ENCODE results near the gene TIMMDC1. TPM values are rescaled to one million over a fixed set of nuclear protein-coding genes. Genes with fewer than 3 reads are reported as not detected.

TIMMDC1 gene
- total and polyA plus RNA-seq, 2 of the 13 experiments (the other 11 are each of a cell fraction or from before 2014, with no cell fraction given) = 50.0 to 77.8 TPM

DNA sequence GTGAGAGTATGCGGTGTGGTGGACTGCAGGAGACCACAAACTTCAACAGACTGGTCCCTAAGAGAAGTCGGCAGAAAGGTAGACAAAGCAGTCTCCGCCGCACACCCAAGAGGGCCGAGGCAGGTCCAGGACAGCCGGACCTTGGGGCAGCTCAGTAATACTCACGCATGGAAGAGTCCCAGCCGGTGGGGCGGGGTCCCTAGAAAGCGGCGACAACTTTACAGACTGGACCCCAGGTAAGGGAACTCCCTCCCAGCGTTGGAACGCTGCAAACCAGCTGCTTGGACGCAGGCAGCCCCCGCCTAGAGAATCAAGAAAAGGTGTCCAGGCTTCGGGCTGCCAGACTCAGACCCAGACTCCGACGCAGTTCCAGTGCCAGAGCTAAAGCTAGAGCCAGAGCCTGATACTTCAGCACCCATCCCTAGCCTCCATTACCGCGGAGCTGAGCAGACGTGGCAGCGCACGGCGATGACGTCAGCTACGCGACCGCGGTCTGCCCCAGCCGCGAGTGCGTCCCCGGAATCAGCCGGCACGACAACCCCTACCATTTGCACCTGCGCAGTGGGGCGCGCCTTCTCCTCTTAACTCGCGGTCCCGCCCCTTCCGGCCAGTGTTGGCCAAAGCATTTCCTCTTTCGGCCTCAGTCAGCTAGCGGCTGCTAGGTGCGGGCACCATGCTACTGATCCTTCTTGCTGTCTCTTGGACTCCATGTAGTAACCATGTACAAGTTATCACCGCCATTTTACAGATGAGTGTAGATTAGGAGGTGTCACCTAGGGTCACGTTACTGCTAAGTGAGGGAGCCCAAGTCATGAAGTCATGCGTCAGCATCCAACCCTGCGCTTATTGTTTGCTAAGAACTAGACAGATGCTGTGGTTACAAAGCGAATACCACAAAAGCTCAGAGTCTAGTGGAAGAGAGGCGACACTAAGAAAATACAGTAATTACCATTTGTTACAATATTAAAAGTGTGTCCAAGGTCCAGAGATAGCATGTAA is 34.9 kb upstream of the TIMMDC1 start, which contains the start of gene TMEM39A (continued):
- TF ChIP-seq JUND (CRISPR knock-in tag; IDR thresholded peaks at IDR 0.05) = 0 out of 2 replicates have a peak, but pooled peaks have one; percentile 10
- peak; percentile 60; the same call in 1 of the 2 replicates for TF ChIP-seq ELF4 (CRISPR knock-in tag; IDR thresholded peaks at IDR 0.05; ENCODE audit: borderline replicate concordance)
- TF ChIP-seq, protein P1, sequence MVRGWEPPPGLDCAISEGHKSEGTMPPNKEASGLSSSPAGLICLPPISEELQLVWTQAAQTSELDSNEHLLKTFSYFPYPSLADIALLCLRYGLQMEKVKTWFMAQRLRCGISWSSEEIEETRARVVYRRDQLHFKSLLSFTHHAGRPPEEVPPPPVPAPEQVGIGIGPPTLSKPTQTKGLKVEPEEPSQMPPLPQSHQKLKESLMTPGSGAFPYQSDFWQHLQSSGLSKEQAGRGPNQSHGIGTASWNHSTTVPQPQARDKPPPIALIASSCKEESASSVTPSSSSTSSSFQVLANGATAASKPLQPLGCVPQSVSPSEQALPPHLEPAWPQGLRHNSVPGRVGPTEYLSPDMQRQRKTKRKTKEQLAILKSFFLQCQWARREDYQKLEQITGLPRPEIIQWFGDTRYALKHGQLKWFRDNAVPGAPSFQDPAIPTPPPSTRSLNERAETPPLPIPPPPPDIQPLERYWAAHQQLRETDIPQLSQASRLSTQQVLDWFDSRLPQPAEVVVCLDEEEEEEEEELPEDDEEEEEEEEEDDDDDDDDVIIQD (CRISPR knock-in tag; IDR thresholded peaks at IDR 0.05; ENCODE audit: low read depth) = peak; percentile 59; the same call in 1 of the 2 replicates
- TF ChIP-seq STAT5B (CRISPR knock-in tag; IDR thresholded peaks at IDR 0.05) = peak; percentile 19; the same call in 1 of the 2 replicates
- peak; percentile 98 for TF ChIP-seq KAT8 (CRISPR knock-in tag; IDR thresholded peaks at IDR 0.05)
- TF ChIP-seq ZNF792 (CRISPR knock-in tag; IDR thresholded peaks at IDR 0.05) = peak; percentile 91
- TF ChIP-seq ZNF709 (CRISPR knock-in tag; IDR thresholded peaks at IDR 0.05) = peak; percentile 81; the same call in 1 of the 2 replicates
- TF ChIP-seq ZNF773 (CRISPR knock-in tag; IDR thresholded peaks at IDR 0.05; ENCODE audit: borderline replicate concordance) = no peak
- no peak for TF ChIP-seq STAG1 (CRISPR knock-in tag; IDR thresholded peaks at IDR 0.05)
- TF ChIP-seq, protein P2, sequence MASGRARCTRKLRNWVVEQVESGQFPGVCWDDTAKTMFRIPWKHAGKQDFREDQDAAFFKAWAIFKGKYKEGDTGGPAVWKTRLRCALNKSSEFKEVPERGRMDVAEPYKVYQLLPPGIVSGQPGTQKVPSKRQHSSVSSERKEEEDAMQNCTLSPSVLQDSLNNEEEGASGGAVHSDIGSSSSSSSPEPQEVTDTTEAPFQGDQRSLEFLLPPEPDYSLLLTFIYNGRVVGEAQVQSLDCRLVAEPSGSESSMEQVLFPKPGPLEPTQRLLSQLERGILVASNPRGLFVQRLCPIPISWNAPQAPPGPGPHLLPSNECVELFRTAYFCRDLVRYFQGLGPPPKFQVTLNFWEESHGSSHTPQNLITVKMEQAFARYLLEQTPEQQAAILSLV (CRISPR knock-in tag; IDR thresholded peaks at IDR 0.05; ENCODE audit: borderline replicate concordance) = peak; percentile 87; the same call in 1 of the 2 replicates
- TF ChIP-seq RARA (CRISPR knock-in tag; IDR thresholded peaks at IDR 0.05) = peak; percentile 62
- no peak for TF ChIP-seq GLI4 (CRISPR knock-in tag; IDR thresholded peaks at IDR 0.05; ENCODE audit: borderline replicate concordance)
- no peak for TF ChIP-seq CC2D1A (CRISPR knock-in tag; IDR thresholded peaks at IDR 0.05)
- no peak for TF ChIP-seq MED13 (CRISPR knock-in tag; IDR thresholded peaks at IDR 0.05)
- TF ChIP-seq, protein P3, sequence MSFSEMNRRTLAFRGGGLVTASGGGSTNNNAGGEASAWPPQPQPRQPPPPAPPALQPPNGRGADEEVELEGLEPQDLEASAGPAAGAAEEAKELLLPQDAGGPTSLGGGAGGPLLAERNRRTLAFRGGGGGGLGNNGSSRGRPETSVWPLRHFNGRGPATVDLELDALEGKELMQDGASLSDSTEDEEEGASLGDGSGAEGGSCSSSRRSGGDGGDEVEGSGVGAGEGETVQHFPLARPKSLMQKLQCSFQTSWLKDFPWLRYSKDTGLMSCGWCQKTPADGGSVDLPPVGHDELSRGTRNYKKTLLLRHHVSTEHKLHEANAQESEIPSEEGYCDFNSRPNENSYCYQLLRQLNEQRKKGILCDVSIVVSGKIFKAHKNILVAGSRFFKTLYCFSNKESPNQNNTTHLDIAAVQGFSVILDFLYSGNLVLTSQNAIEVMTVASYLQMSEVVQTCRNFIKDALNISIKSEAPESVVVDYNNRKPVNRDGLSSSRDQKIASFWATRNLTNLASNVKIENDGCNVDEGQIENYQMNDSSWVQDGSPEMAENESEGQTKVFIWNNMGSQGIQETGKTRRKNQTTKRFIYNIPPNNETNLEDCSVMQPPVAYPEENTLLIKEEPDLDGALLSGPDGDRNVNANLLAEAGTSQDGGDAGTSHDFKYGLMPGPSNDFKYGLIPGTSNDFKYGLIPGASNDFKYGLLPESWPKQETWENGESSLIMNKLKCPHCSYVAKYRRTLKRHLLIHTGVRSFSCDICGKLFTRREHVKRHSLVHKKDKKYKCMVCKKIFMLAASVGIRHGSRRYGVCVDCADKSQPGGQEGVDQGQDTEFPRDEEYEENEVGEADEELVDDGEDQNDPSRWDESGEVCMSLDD (CRISPR knock-in tag; IDR thresholded peaks at IDR 0.05; ENCODE audit: borderline replicate concordance) = no peak
- TF ChIP-seq, protein P4, sequence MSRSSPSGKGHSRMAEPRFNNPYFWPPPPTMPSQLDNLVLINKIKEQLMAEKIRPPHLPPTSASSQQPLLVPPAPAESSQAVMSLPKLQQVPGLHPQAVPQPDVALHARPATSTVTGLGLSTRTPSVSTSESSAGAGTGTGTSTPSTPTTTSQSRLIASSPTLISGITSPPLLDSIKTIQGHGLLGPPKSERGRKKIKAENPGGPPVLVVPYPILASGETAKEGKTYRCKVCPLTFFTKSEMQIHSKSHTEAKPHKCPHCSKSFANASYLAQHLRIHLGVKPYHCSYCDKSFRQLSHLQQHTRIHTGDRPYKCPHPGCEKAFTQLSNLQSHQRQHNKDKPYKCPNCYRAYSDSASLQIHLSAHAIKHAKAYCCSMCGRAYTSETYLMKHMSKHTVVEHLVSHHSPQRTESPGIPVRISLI (CRISPR knock-in tag; IDR thresholded peaks at IDR 0.05; ENCODE audit: borderline replicate concordance) = no peak
- no peak for TF ChIP-seq DPF2 (CRISPR knock-in tag; IDR thresholded peaks at IDR 0.05; ENCODE audit: borderline replicate concordance, low read depth)
- no peak for TF ChIP-seq PCBP1 (IDR thresholded peaks at IDR 0.05; ENCODE audit: borderline replicate concordance, low read depth, low read length)
- TF ChIP-seq KDM6A (CRISPR knock-in tag; IDR thresholded peaks at IDR 0.05; ENCODE audit: low read depth) = 0 out of 2 replicates have a peak, but pooled peaks have one; percentile 26
- TF ChIP-seq TEAD3 (CRISPR knock-in tag; optimal IDR thresholded peaks at IDR 0.05; ENCODE audit: borderline replicate concordance) = peak; percentile 90
- no peak for TF ChIP-seq ZNF383 (CRISPR knock-in tag; IDR thresholded peaks at IDR 0.05; ENCODE audit: borderline replicate concordance)
- TF ChIP-seq ZNF775 (CRISPR knock-in tag; IDR thresholded peaks at IDR 0.05; ENCODE audit: borderline replicate concordance) = no peak
- TF ChIP-seq ZNF292 (CRISPR knock-in tag; IDR thresholded peaks at IDR 0.05; ENCODE audit: borderline replicate concordance, low read depth) = no peak

All from HepG2 (cell line).